Measurements from ENCODE around the gene NOX5. TPM values are rescaled to one million over a fixed set of nuclear protein-coding genes. Genes with fewer than 3 reads are reported as not detected.

The NOX5 gene
- total and polyA plus RNA-seq, 2 of the 4 experiments (the other 2 are of a cell fraction) = 0.07 TPM; not detected in 1

GRCh38 chr15:69075440-69075839 lies 60.9 kb downstream of the NOX5 start:
- peaks cover 3% of the 10 kb centered on the region for H3K9me3 ChIP-seq (ENCODE audit: control insufficient read depth, insufficient read depth, low read length)
- intact Hi-C loops (cut with micrococcal nuclease) = loop anchor here (2.0 kb wide), 1 partner anchor 85 kb away; the partner anchor contains the start of gene GLCE
- H3K4me1 ChIP-seq (ENCODE audit: control insufficient read depth, insufficient read depth, low read length) = peaks cover 4% of the 10 kb centered on the region; the same call in 1 of the 2 replicates
- ChIA-PET POLR2A (ENCODE audit: unreplicated experiment) (no interaction called here), CTCF (no interaction called here)
- no peak overlapping the region for H4K5ac ChIP-seq (ENCODE audit: low read depth, low read length)
- no peak overlapping the region for H2AK5ac ChIP-seq (ENCODE audit: low read depth, low read length)
- no peak overlapping the region for H4K91ac ChIP-seq (ENCODE audit: insufficient read depth, low read depth, low read length)
- dilution Hi-C loops (cut with HindIII; ENCODE audit: low sequenced_read_pairs, unreplicated experiment) = no loop called here
- DNase-seq (no peak), ATAC-seq (ENCODE audit: low read depth) (no peak)
- H3K18ac ChIP-seq (ENCODE audit: low read depth, low read length) = no peak overlapping the region
- no peak overlapping the region for H4K8ac ChIP-seq (ENCODE audit: low read depth in 2 of 2, low read length in 2 of 2)
- H2BK5ac ChIP-seq (ENCODE audit: low read depth, low read length, poor library complexity, severe bottlenecking) = no peak overlapping the region
- BruUV-seq (replicated peaks) = no TSS peak
- H3K4ac ChIP-seq (ENCODE audit: low read depth, low read length) = no peak overlapping the region
- no peak overlapping the region for H3K23ac ChIP-seq (ENCODE audit: low read depth, low read length)
- no peak overlapping the region for H3K4me2 ChIP-seq (ENCODE audit: low read depth, low read length)
- H3K9me1 ChIP-seq (ENCODE audit: insufficient read depth, low read length) = no peaks in the 10 kb centered on the region
- peaks cover 6% of the 10 kb centered on the region for H3K27me3 ChIP-seq (ENCODE audit: control insufficient read depth, insufficient read depth, low read length)
- no peak overlapping the region for H3K9ac ChIP-seq (ENCODE audit: low read depth, low read length)
- TF ChIP-seq MXI1 (IDR thresholded peaks at IDR 0.05; ENCODE audit: borderline replicate concordance, low read depth, low read length) (no peak), RCOR1 (IDR thresholded peaks at IDR 0.05; ENCODE audit: insufficient replicate concordance, low read length) (no peak), SMC3 (IDR thresholded peaks at IDR 0.05; ENCODE audit: low read depth, low read length) (no peak), RAD21 (IDR thresholded peaks at IDR 0.05; ENCODE audit: low read length) (no peak), BHLHE40 (IDR thresholded peaks at IDR 0.05; ENCODE audit: low read depth, low read length) (no peak), POLR2A (IDR thresholded peaks at IDR 0.05; ENCODE audit: low read depth, low read length) (no peak)
- no peaks in the 10 kb centered on the region for H3K36me3 ChIP-seq (ENCODE audit: control insufficient read depth, insufficient read depth, low read length)
- no peaks in the 10 kb centered on the region for H3K79me1 ChIP-seq (ENCODE audit: low read depth in 1 of 2, low read length in 2 of 2)
- H2AK9ac ChIP-seq (replicated peaks; ENCODE audit: low read depth, low read length, poor library complexity) = no peak overlapping the region
- no peak overlapping the region for H3K4me3 ChIP-seq (ENCODE audit: insufficient read depth, low read depth, low read length)
- H2AFZ ChIP-seq (replicated peaks; ENCODE audit: low read length, poor library complexity) = no peak overlapping the region
- no peak overlapping the region for H2BK15ac ChIP-seq (ENCODE audit: low read depth, low read length)
- H2BK20ac ChIP-seq (ENCODE audit: low read depth, low read length) = no peak overlapping the region
- no peak overlapping the region for H3K27ac ChIP-seq (ENCODE audit: insufficient read depth, low read length)
- in situ Hi-C loops (cut with MboI; ENCODE audit: low sequenced_read_pairs) = no loop called here
- no peaks in the 10 kb centered on the region for H4K20me1 ChIP-seq (ENCODE audit: insufficient read depth, low read length)
- WGBS, 2 experiments (ENCODE audit: extremely low coverage in 2 of 2, insufficient read length in 1 of 2) = 80% methylated on average over 3 of the region's 5 CpGs; no CpG with 5 or more reads in 1 of the 2 experiments
- no peak overlapping the region for H3K14ac ChIP-seq (replicated peaks; ENCODE audit: low read depth, low read length)
- no peak overlapping the region for H3K56ac ChIP-seq (ENCODE audit: extremely low read depth, insufficient read depth, low read length)
- H2BK120ac ChIP-seq (ENCODE audit: low read depth, low read length) = no peak overlapping the region
